ENCODE results near the gene RAPH1. TPM values are rescaled to one million over a fixed set of nuclear protein-coding genes. Genes with fewer than 3 reads are reported as not detected.
A peak's percentile ranks its signal among the peaks of the same experiment; 100 is the strongest.
"Not testable (repeated sequence)": the region's sequence is repeated elsewhere in the genome, so short reads cannot be mapped to it uniquely, and the experiment has no call there.

Gene RAPH1
- total RNA-seq, 4 donors from 2014 or later = 17.1 to 39.6 (median 21.7) TPM

GRCh38 chr2:203399031-203399430 lies 136.1 kb downstream of the RAPH1 start:
- H3K27me3 ChIP-seq = no peaks in the 10 kb centered on the region
- peaks cover 0 to 32% of the 10 kb centered on the region in 2 donors for H3K36me3 ChIP-seq
- 86 to 95% methylated on average over 1 of the region's 1 CpG for WGBS, 2 donors (ENCODE audit: low coverage in 1 of 2)
- H3K4me3 ChIP-seq = no peak overlapping the region
- TF ChIP-seq POLR2A (IDR thresholded peaks at IDR 0.05) (no peak), EP300 (IDR thresholded peaks at IDR 0.05) (no peak), CTCF (IDR thresholded peaks at IDR 0.05) (no peak), POLR2AphosphoS5 (IDR thresholded peaks at IDR 0.05) (no peak)
- H3K9me3 ChIP-seq = no peaks in the 10 kb centered on the region
- peaks cover 0 to 12% (median 0%) of the 10 kb centered on the region in 3 donors for H3K4me1 ChIP-seq
- ATAC-seq = no peak
- H3K27ac ChIP-seq = no peak overlapping the region

DNA sequence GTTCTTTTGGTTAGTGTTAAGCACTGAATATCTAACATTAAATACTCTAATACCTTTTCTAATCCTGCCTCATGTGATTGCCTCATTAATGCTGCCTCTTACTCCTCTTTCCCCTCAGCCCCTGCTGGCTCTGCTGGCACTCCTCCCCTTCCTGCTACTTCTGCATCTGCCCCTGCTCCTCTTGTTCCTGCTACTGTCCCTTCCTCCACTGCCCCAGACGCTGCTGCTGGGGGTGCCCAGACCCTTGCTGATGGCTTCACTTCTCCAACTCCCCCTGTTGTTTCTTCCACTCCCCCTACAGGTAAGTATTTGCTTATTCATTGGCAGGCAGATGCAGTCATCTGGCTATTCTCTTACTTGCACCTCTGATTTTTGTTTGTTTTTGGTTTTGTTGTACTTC lies 138.4 kb downstream of the RAPH1 start:
- peaks cover 0 to 12% (median 0%) of the 10 kb centered on the region in 3 donors for H3K4me1 ChIP-seq
- no peaks in the 10 kb centered on the region for H3K9me3 ChIP-seq
- 31 to 60% methylated on average over 1 of the region's 1 CpG for WGBS, 2 donors (ENCODE audit: low coverage in 1 of 2)
- TF ChIP-seq EP300 (IDR thresholded peaks at IDR 0.05) = no peak
- no peak for TF ChIP-seq POLR2A (IDR thresholded peaks at IDR 0.05)
- no peak for TF ChIP-seq POLR2AphosphoS5 (IDR thresholded peaks at IDR 0.05)
- peak in 3 of 4 experiments; percentile 5 to 32 (median 15) for TF ChIP-seq CTCF (IDR thresholded peaks at IDR 0.05)
- no peak overlapping the region for H3K4me3 ChIP-seq
- no peaks in the 10 kb centered on the region for H3K27me3 ChIP-seq
- ATAC-seq = no peak
- H3K27ac ChIP-seq = peak overlapping the region in 1 of 4 donors; percentile 11
- peaks cover 0 to 14% of the 10 kb centered on the region in 2 donors for H3K36me3 ChIP-seq

GRCh38 chr2:203395858-203396257 lies 139.2 kb downstream of the RAPH1 start:
- H3K4me3 ChIP-seq = no peak overlapping the region
- 81 to 93% methylated on average over 2 of the region's 2 CpGs for WGBS, 2 donors (ENCODE audit: low coverage in 1 of 2)
- H3K36me3 ChIP-seq = peaks cover 0 to 14% of the 10 kb centered on the region in 2 donors
- no peaks in the 10 kb centered on the region for H3K27me3 ChIP-seq
- peaks cover 0 to 12% (median 0%) of the 10 kb centered on the region in 3 donors for H3K4me1 ChIP-seq
- ATAC-seq = no peak
- H3K27ac ChIP-seq = peak overlapping the region in 1 of 4 donors; percentile 11
- TF ChIP-seq POLR2A (IDR thresholded peaks at IDR 0.05) = no peak
- no peak for TF ChIP-seq EP300 (IDR thresholded peaks at IDR 0.05)
- no peaks in the 10 kb centered on the region for H3K9me3 ChIP-seq

DNA sequence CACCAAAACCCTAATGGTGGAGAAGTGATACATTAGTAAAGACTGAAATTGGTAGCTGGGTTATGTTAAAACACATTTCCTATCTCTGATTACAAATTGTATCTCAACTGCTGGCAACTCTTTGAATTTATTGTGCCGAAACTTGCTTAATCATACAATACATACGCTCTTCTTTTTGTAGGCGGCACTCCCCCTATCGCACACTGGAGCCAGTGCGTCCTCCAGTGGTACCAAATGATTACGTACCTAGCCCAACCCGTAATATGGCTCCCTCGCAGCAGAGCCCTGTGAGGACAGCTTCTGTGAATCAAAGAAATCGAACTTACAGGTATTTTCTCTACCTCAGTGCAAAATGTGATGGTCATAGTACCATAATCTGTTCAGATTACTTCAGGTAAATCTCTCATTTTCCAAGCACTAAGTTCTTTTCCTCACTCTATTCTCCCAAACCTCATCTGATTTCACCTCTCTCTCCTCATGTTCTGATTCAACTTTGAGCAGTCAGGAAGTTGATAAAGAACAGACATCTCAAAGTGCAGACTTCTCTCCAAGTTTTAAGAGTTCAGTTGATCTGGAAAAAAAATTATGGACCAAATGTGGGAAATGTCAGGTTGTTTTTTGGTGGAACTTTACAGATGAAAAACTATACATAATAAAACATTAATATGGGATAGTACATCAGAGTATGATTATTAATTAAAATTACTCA lies 140.4 kb downstream of the RAPH1 start:
- no peaks in the 10 kb centered on the region for H3K27me3 ChIP-seq
- ATAC-seq = no peak
- no peak overlapping the region for H3K4me3 ChIP-seq
- peaks cover 0 to 12% (median 0%) of the 10 kb centered on the region in 3 donors for H3K4me1 ChIP-seq
- peaks cover 0 to 14% of the 10 kb centered on the region in 2 donors for H3K36me3 ChIP-seq
- H3K9me3 ChIP-seq = no peaks in the 10 kb centered on the region
- WGBS, 2 donors (ENCODE audit: low coverage in 1 of 2) = 89 to 97% methylated on average over 9 of the region's 9 CpGs
- no peak overlapping the region for H3K27ac ChIP-seq
- TF ChIP-seq POLR2AphosphoS5 (IDR thresholded peaks at IDR 0.05) (no peak), EP300 (IDR thresholded peaks at IDR 0.05) (no peak), POLR2A (IDR thresholded peaks at IDR 0.05) (no peak)

- WGBS, 2 donors (ENCODE audit: low coverage in 1 of 2) = 64 to 94% methylated on average over 3 to 6 of the region's 6 CpGs
- H3K4me1 ChIP-seq, H3K36me3 ChIP-seq, H3K27ac ChIP-seq, ATAC-seq, H3K4me3 ChIP-seq, H3K9me3 ChIP-seq, H3K27me3 ChIP-seq: not testable (repeated sequence)
Measured at GRCh38 chr2:203388153-203388552, 146.9 kb downstream of the RAPH1 start.

DNA sequence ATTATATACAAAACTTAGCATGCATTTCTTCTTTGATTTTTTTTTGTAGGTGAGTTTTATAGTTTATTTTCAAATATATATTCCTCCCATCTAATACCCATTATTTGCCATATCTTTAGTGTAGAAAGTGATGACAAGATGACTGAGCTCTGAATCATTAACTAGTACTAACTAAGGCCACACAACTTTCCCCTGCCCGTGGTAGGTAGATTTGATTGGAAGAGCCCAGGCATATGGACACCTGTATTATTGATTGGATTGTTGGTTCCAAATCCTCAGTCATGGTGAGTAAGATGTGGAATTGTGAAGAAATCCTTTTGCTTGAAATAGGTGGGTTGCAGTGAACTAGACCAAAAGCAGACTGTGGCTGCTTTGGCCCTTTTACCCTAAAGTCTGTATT lies 152.1 kb downstream of the RAPH1 start:
- WGBS, 2 donors (ENCODE audit: low coverage in 1 of 2) = 80 to 100% methylated on average over 1 of the region's 1 CpG
- ATAC-seq = no peak
- H3K4me3 ChIP-seq = no peak overlapping the region
- H3K27me3 ChIP-seq = no peaks in the 10 kb centered on the region
- peaks cover 0 to 5% of the 10 kb centered on the region in 2 donors for H3K36me3 ChIP-seq
- TF ChIP-seq POLR2A (IDR thresholded peaks at IDR 0.05) = no peak
- TF ChIP-seq EP300 (IDR thresholded peaks at IDR 0.05) = no peak
- TF ChIP-seq POLR2AphosphoS5 (IDR thresholded peaks at IDR 0.05) = no peak
- TF ChIP-seq CTCF (IDR thresholded peaks at IDR 0.05) = no peak
- no peak overlapping the region for H3K27ac ChIP-seq
- no peaks in the 10 kb centered on the region for H3K4me1 ChIP-seq
- no peaks in the 10 kb centered on the region for H3K9me3 ChIP-seq

Measured in gastroesophageal sphincter (tissue), 4 donors.